ENCODE measurements around the gene OLA1. TPM values are rescaled to one million over a fixed set of nuclear protein-coding genes. Genes with fewer than 3 reads are reported as not detected.

The OLA1 gene
- polyA plus RNA-seq, 6 donors from 2014 or later = 58.1 to 77.6 (median 67.1) TPM

- H3K36me3 Mint-ChIP-seq = no peaks in the 10 kb centered on the region
- DNase-seq (no peak), ATAC-seq (ENCODE audit: low read depth in 2 of 2) (no peak)
- no peak overlapping the region for H3K4me3 Mint-ChIP-seq
- peaks cover 0 to 8% (median 8%) of the 10 kb centered on the region in 3 donors for H3K4me1 Mint-ChIP-seq
- H3K27ac Mint-ChIP-seq = peak overlapping the region in 2 of 6 donors; percentile 39 to 70
- H3K27me3 Mint-ChIP-seq = no peaks in the 10 kb centered on the region
- H3K9me3 Mint-ChIP-seq = no peaks in the 10 kb centered on the region
Measured at GRCh38 chr2:174024524-174025270, 223.6 kb downstream of the OLA1 start.

- no peak overlapping the region for H3K4me3 Mint-ChIP-seq
- no peaks in the 10 kb centered on the region for H3K27me3 Mint-ChIP-seq
- no peak for DNase-seq
- H3K4me1 Mint-ChIP-seq = peaks cover 0 to 8% (median 8%) of the 10 kb centered on the region in 3 donors
- H3K27ac Mint-ChIP-seq = peak overlapping the region in 1 of 6 donors; percentile 54
- H3K36me3 Mint-ChIP-seq = no peaks in the 10 kb centered on the region
- H3K9me3 Mint-ChIP-seq = no peaks in the 10 kb centered on the region
- no peak for ATAC-seq (ENCODE audit: low read depth in 2 of 2)
Measured at GRCh38 chr2:174023591-174024523, 224.5 kb downstream of the OLA1 start.

Other genes starting within 250 kb of the OLA1 start
- not detected for gene SP9, start 86.4 kb upstream of the OLA1 start, polyA plus RNA-seq (ENCODE audit: low read depth in 6 of 6)
- gene SCRN3, start 147.2 kb upstream of the OLA1 start, polyA plus RNA-seq (ENCODE audit: low read depth in 6 of 6) = 10 to 100 TPM; 13.9 to 22.1 (median 16.5) TPM
- gene GPR155, start 238.5 kb upstream of the OLA1 start, polyA plus RNA-seq (ENCODE audit: low read depth in 6 of 6) = 1 to 10 TPM; 1.9 to 6.5 (median 4.1) TPM